A673 (cell line): ENCODE results near the gene MRGPRF. TPM values are rescaled to one million over a fixed set of nuclear protein-coding genes. Genes with fewer than 3 reads are reported as not detected.

Experiments
- BruUV-seq: library from RNA; stranded (reverse); fragments of 400-500 nt; replicated peaks from 2 replicates; lab custom pipeline; 2021; lab: Mats Ljungman, UMichigan
- CTCF ChIA-PET: fragments of 300-600 bp; sonication (Branson Sonifier 250); formaldehyde crosslinking; loops from one replicate; lab custom pipeline; 2022; ENCODE audit warnings: antibody characterized with exemption; lab: Charles Lee
- POLR2A ChIA-PET: fragments of 300-600 bp; sonication (Branson Sonifier 250); formaldehyde crosslinking; loops from one replicate; lab custom pipeline; 2022; ENCODE audit warnings: antibody characterized with exemption; ENCODE audit not compliant: low non-redundant PET; lab: Charles Lee
- DNase-seq: peaks from one replicate; pipeline ENCODE4 v3.0.0-alpha.2; 2015; ENCODE audit warnings: low spot score
- H3K27ac ChIP-seq: fragments of 200-600 bp; sonication (generic); 2 replicates; pipeline ENCODE4 v1.5.1; 2016; ENCODE audit warnings: mixed run types, low read depth, mild to moderate bottlenecking, mixed read lengths, antibody characterized with exemption, low read length; ENCODE audit not compliant: poor library complexity, severe bottlenecking
- H3K27me3 ChIP-seq: fragments of 200-600 bp; sonication (generic); replicated peaks from 2 replicates; pipeline ENCODE4 v1.6.1; 2017; ENCODE audit warnings: mixed run types, low read depth, mild to moderate bottlenecking, mixed read lengths, antibody characterized with exemption, low read length; ENCODE audit not compliant: insufficient read depth, poor library complexity
- H3K36me3 ChIP-seq: fragments of 200-600 bp; sonication (generic); 2 replicates; pipeline ENCODE4 v1.6.1; 2016; ENCODE audit warnings: mixed run types, mild to moderate bottlenecking, mixed read lengths, antibody characterized with exemption, low read length; ENCODE audit not compliant: insufficient read depth, poor library complexity, severe bottlenecking
- H3K4me1 ChIP-seq: fragments of 200-600 bp; sonication (generic); 2 replicates; pipeline ENCODE4 v1.6.1; 2017; ENCODE audit warnings: mixed run types, mild to moderate bottlenecking, mixed read lengths, antibody characterized with exemption, low read length; ENCODE audit not compliant: insufficient read depth, poor library complexity, severe bottlenecking
- H3K4me3 ChIP-seq: fragments of 200-600 bp; sonication (generic); 2 replicates; pipeline ENCODE4 v1.5.1; 2016; ENCODE audit warnings: low read depth, mixed run types, mild to moderate bottlenecking, mixed read lengths, low read length; ENCODE audit not compliant: poor library complexity, severe bottlenecking
- H3K9me3 ChIP-seq: fragments of 200-600 bp; sonication (generic); 2 replicates; pipeline ENCODE4 v1.6.1; 2016; ENCODE audit warnings: mixed run types, low read depth, mild to moderate bottlenecking, mixed read lengths, antibody characterized with exemption, low read length; ENCODE audit not compliant: poor library complexity, severe bottlenecking
- CTCF ChIP-seq: fragments of 300-800, 200-600 bp; sonication (generic); conservative IDR thresholded peaks from 2 replicates; pipeline ENCODE4 v1.5.1; 2017; ENCODE audit warnings: low read depth, mild to moderate bottlenecking, antibody characterized with exemption, low read length, moderate library complexity, mixed read lengths
- EZH2 ChIP-seq: fragments of 200-600 bp; sonication (generic); IDR thresholded peaks from 2 replicates; pipeline ENCODE4 v1.6.1; 2017; ENCODE audit warnings: borderline replicate concordance, low read depth, mild to moderate bottlenecking, mixed read lengths, antibody characterized with exemption, low read length; ENCODE audit not compliant: poor library complexity, severe bottlenecking
- intact Hi-C: fragments of 100-400 bp; cut with micrococcal nuclease; formaldehyde crosslinking; loops from one replicate; pipeline ENCODE4 v1.10.0; 2022; ENCODE audit not compliant: unreplicated experiment
- total RNA-seq: library from RNA; stranded (reverse); gene quantifications from 2 replicates; pipeline ENCODE4 v1.2.3, GENCODE V29; 2021

The MRGPRF gene
- total RNA-seq, 1 experiment from 2014 or later: 9.3 TPM

GRCh38 chr11:69014898-69015549 is 2.0 kb upstream of the MRGPRF start:
- Histone ChIP-seq H3K9me3 (no peaks in the 10 kb centered on the region), H3K27me3 (no peaks in the 10 kb centered on the region), H3K36me3 (no peaks in the 10 kb centered on the region), H3K27ac (no peak overlapping the region), H3K4me1 (peaks cover 38% of the 10 kb centered on the region), H3K4me3 (no peak overlapping the region)
- BruUV-seq: no TSS peak
- no peak for DNase-seq
- no peak for TF ChIP-seq EZH2
- no peak for TF ChIP-seq CTCF
- POLR2A ChIA-PET: interaction anchor here (0.7 kb wide), 1 partner anchor 18 kb away, joined by 3 read pairs; no protein-coding TSS in a partner anchor
- CTCF ChIA-PET: interaction anchor here (0.5 kb wide), 1 partner anchor 151 kb away, joined by 3 read pairs; no protein-coding TSS in a partner anchor
- intact Hi-C loops: no loop called here

- TF ChIP-seq EZH2 (no peak), CTCF (no peak)
- no peak for DNase-seq
- ChIA-PET CTCF (interaction anchor here (0.5 kb wide), 1 partner anchor 152 kb away, joined by 3 read pairs; no protein-coding TSS in a partner anchor), POLR2A (interaction anchor here (0.7 kb wide), 2 partner anchors 18 to 727 kb away, joined by 3 to 6 read pairs; no protein-coding TSS in a partner anchor)
- Histone ChIP-seq H3K9me3 (no peaks in the 10 kb centered on the region), H3K4me3 (peak overlapping the region; percentile 36), H3K4me1 (peaks cover 38% of the 10 kb centered on the region), H3K36me3 (no peaks in the 10 kb centered on the region), H3K27ac (no peak overlapping the region), H3K27me3 (no peaks in the 10 kb centered on the region)
- intact Hi-C loops: no loop called here
- no TSS peak for BruUV-seq
These were observed 1.2 kb upstream of the MRGPRF start for GRCh38 chr11:69014084-69014851.

GRCh38 chr11:69012092-69013008 is 696 bp downstream of the MRGPRF start:
- Histone ChIP-seq H3K27ac (no peak overlapping the region), H3K27me3 (no peaks in the 10 kb centered on the region), H3K36me3 (no peaks in the 10 kb centered on the region), H3K4me1 (peaks cover 38% of the 10 kb centered on the region), H3K4me3 (no peak overlapping the region), H3K9me3 (no peaks in the 10 kb centered on the region)
- TF ChIP-seq EZH2 (no peak), CTCF (no peak)
- ChIA-PET CTCF (interaction anchor here (0.6 to 1.3 kb wide), 4 partner anchors 32 to 671 kb away, joined by 3 to 7 read pairs (median 5); no protein-coding TSS in a partner anchor), POLR2A (interaction anchor here (0.6 kb wide), 2 partner anchors 8 to 15 kb away, joined by 3 to 5 read pairs; no protein-coding TSS in a partner anchor)
- intact Hi-C loops: no loop called here
- no peak for DNase-seq
- BruUV-seq: no TSS peak
